ENCODE data around the gene POLE. TPM values are rescaled to one million over a fixed set of nuclear protein-coding genes. Genes with fewer than 3 reads are reported as not detected.

POLE gene
- total RNA-seq, 1 donor from 2014 or later = 32.9 TPM

DNA sequence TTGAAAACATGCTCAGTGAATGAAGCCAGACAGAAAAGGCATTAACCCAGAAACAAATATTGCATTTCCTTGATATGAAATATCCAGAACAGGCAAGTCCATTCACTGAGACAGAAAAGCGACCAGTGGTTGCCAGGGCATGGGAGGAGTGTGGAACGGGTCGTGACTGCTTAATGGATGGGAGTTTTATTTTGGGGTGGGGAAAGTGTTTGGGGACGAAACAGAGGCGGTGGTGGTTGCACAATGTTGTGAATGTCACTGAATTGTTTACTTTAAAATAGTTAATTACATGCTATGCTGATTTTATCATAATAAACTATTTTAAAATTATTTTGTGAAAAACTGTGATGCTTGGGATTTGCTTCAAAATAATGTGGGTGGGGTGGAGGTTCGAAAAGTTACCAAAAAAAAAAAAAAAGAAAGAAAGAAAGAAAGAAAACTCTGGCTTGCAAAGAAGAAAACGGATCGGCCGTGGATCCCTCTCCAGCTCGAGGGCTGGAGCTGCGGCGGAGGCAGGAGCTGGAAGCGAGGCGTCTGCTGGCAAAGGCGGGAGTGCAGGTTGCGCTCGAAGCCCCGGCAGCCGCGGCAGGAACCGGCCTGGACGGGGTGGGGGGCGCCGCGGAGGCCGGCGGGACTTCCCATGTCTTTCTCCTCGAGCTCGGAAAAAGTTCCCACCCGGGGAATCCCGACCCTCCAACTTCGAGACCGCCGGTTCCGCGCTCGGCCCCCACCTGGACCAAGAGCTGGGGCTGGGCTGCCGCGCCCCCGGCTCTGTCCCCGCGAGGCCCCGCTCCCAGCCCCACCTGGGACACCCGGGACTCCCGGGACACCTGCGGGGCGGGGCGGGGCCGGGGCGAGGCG is 69.1 kb downstream of the POLE start:
- Histone ChIP-seq H3K27me3 (ENCODE audit: control insufficient read depth in 3 of 3, insufficient read depth in 3 of 3, low read length in 3 of 3) (peaks cover 45 to 48% (median 47%) of the 10 kb centered on the region in 3 donors), H3K27ac (ENCODE audit: low read depth, low read length) (no peak overlapping the region), H3K4me1 (ENCODE audit: control insufficient read depth in 3 of 3, insufficient read depth in 3 of 3, low read length in 3 of 3) (peaks cover 6 to 9% (median 8%) of the 10 kb centered on the region in 3 donors), H3K9ac (ENCODE audit: low read depth in 1 of 3, low read length in 3 of 3) (no peak overlapping the region), H3K4me3 (ENCODE audit: low read length in 3 of 3) (no peak overlapping the region), H3K9me3 (ENCODE audit: control insufficient read depth in 3 of 3, low read length in 3 of 3) (peaks cover 3 to 13% (median 7%) of the 10 kb centered on the region in 3 donors), H3K36me3 (ENCODE audit: control insufficient read depth in 3 of 3, insufficient read depth in 3 of 3, low read length in 3 of 3) (no peaks in the 10 kb centered on the region)

DNA sequence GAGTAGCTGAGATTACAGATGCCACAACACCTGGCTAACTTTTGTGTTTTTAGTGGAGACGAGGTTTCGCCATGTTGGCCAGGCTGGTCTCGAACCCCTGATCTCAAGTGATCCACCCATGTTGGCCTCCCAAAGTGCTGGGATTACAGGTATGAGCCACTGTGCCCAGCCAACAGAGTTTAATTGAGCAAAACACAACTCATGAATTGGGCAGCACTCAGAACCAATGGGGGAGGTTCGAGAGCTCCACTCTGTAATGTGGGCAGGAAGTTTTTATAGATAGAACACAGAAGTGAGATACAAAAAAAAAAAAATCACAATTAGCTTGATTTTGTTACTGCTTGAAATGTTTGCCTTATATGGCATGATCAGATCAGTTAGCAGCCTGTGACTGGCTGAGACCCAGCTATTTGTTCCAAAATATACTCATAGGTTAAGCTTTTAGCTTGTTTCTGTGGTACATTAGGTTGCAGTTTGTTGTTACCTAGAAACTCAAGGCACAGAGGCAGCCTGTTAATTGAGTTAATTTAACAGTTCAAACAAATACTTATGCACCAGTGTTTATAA is 69.9 kb downstream of the POLE start:
- H3K9ac ChIP-seq (ENCODE audit: low read depth in 1 of 3, low read length in 3 of 3) = no peak overlapping the region
- H3K27me3 ChIP-seq (ENCODE audit: control insufficient read depth in 3 of 3, insufficient read depth in 3 of 3, low read length in 3 of 3) = peaks cover 45 to 48% (median 47%) of the 10 kb centered on the region in 3 donors
- H3K36me3 ChIP-seq (ENCODE audit: control insufficient read depth in 3 of 3, insufficient read depth in 3 of 3, low read length in 3 of 3) = no peaks in the 10 kb centered on the region
- no peak overlapping the region for H3K4me3 ChIP-seq (ENCODE audit: low read length in 3 of 3)
- H3K27ac ChIP-seq (ENCODE audit: low read depth, low read length) = no peak overlapping the region
- H3K9me3 ChIP-seq (ENCODE audit: control insufficient read depth in 3 of 3, low read length in 3 of 3) = peaks cover 3 to 13% (median 7%) of the 10 kb centered on the region in 3 donors
- peaks cover under 1 to 5% (median 2%) of the 10 kb centered on the region in 3 donors for H3K4me1 ChIP-seq (ENCODE audit: control insufficient read depth in 3 of 3, insufficient read depth in 3 of 3, low read length in 3 of 3)

- H3K27me3 ChIP-seq (ENCODE audit: control insufficient read depth in 3 of 3, insufficient read depth in 3 of 3, low read length in 3 of 3) = peaks cover 49 to 52% (median 52%) of the 10 kb centered on the region in 3 donors
- H3K36me3 ChIP-seq (ENCODE audit: control insufficient read depth in 3 of 3, insufficient read depth in 3 of 3, low read length in 3 of 3) = no peaks in the 10 kb centered on the region
- H3K4me1 ChIP-seq (ENCODE audit: control insufficient read depth in 3 of 3, insufficient read depth in 3 of 3, low read length in 3 of 3) = peaks cover 0 to 4% (median 3%) of the 10 kb centered on the region in 3 donors
- H3K9ac ChIP-seq (ENCODE audit: low read depth in 1 of 3, low read length in 3 of 3) = no peak overlapping the region
- peaks cover 8 to 13% (median 13%) of the 10 kb centered on the region in 3 donors for H3K9me3 ChIP-seq (ENCODE audit: control insufficient read depth in 3 of 3, low read length in 3 of 3)
- H3K27ac ChIP-seq (ENCODE audit: low read depth, low read length) = no peak overlapping the region
- no peak overlapping the region for H3K4me3 ChIP-seq (ENCODE audit: low read length in 3 of 3)
Measured at GRCh38 chr12:132615579-132616038, 71.5 kb downstream of the POLE start.

GRCh38 chr12:132614861-132615578 is 72.1 kb downstream of the POLE start:
- H3K27ac ChIP-seq (ENCODE audit: low read depth, low read length) = no peak overlapping the region
- peaks cover 0 to 8% (median 6%) of the 10 kb centered on the region in 3 donors for H3K4me1 ChIP-seq (ENCODE audit: control insufficient read depth in 3 of 3, insufficient read depth in 3 of 3, low read length in 3 of 3)
- peaks cover 8 to 13% (median 13%) of the 10 kb centered on the region in 3 donors for H3K9me3 ChIP-seq (ENCODE audit: control insufficient read depth in 3 of 3, low read length in 3 of 3)
- H3K4me3 ChIP-seq (ENCODE audit: low read length in 3 of 3) = no peak overlapping the region
- peaks cover 50 to 52% (median 52%) of the 10 kb centered on the region in 3 donors for H3K27me3 ChIP-seq (ENCODE audit: control insufficient read depth in 3 of 3, insufficient read depth in 3 of 3, low read length in 3 of 3)
- no peaks in the 10 kb centered on the region for H3K36me3 ChIP-seq (ENCODE audit: control insufficient read depth in 3 of 3, insufficient read depth in 3 of 3, low read length in 3 of 3)
- H3K9ac ChIP-seq (ENCODE audit: low read depth in 1 of 3, low read length in 3 of 3) = no peak overlapping the region

DNA sequence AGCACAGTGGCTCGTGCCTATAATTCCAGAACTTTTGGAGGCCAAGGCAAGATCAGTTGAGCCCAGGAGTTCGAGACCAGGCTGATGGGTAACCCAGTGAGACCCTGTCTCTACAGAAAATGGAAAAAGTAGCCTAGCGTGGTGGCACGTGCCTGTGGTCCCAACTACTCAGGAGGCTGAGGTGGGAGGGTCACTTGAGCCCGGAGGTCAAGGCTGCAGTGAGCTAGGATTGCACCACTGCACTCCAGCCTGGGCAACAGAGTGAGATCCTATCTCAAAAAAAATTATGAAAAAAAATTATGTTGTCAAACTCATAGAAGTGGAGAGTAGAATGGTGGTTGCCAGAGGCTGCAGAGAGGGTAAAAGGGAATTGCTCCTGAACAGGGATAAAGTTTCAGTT is 73.1 kb downstream of the POLE start:
- H3K4me3 ChIP-seq (ENCODE audit: low read length in 3 of 3) = no peak overlapping the region
- peaks cover 54 to 58% (median 57%) of the 10 kb centered on the region in 3 donors for H3K27me3 ChIP-seq (ENCODE audit: control insufficient read depth in 3 of 3, insufficient read depth in 3 of 3, low read length in 3 of 3)
- no peak overlapping the region for H3K9ac ChIP-seq (ENCODE audit: low read depth in 1 of 3, low read length in 3 of 3)
- peaks cover 8 to 13% (median 13%) of the 10 kb centered on the region in 3 donors for H3K9me3 ChIP-seq (ENCODE audit: control insufficient read depth in 3 of 3, low read length in 3 of 3)
- H3K36me3 ChIP-seq (ENCODE audit: control insufficient read depth in 3 of 3, insufficient read depth in 3 of 3, low read length in 3 of 3) = no peaks in the 10 kb centered on the region
- H3K4me1 ChIP-seq (ENCODE audit: control insufficient read depth in 3 of 3, insufficient read depth in 3 of 3, low read length in 3 of 3) = peaks cover 0 to 8% (median 6%) of the 10 kb centered on the region in 3 donors
- H3K27ac ChIP-seq (ENCODE audit: low read depth, low read length) = no peak overlapping the region

DNA sequence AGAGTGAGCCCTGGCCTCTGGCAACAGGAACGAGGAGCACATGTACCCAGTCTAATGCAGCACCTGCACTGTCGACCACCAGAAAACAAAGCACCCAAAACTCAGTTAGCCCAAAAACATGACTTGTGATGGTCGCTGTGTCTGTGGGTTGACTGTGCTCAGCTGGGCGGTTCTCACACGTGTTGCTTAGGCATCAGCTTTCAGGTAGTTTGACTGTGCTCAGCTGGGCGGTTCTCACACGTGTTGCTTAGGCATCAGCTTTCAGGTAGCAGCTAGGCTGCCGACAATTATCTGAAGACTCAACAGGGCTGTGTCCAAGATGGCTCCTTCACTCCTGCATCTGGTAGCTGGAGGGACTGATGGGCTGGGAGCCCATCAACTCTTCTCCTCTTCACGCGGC is 75.5 kb downstream of the POLE start:
- Histone ChIP-seq H3K27ac (ENCODE audit: low read depth, low read length) (no peak overlapping the region), H3K4me3 (ENCODE audit: low read length in 3 of 3) (no peak overlapping the region), H3K27me3 (ENCODE audit: control insufficient read depth in 3 of 3, insufficient read depth in 3 of 3, low read length in 3 of 3) (peaks cover 55 to 62% (median 56%) of the 10 kb centered on the region in 3 donors), H3K36me3 (ENCODE audit: control insufficient read depth in 3 of 3, insufficient read depth in 3 of 3, low read length in 3 of 3) (no peaks in the 10 kb centered on the region), H3K9ac (ENCODE audit: low read depth in 1 of 3, low read length in 3 of 3) (no peak overlapping the region), H3K4me1 (ENCODE audit: control insufficient read depth in 3 of 3, insufficient read depth in 3 of 3, low read length in 3 of 3) (peaks cover 0 to 8% (median 6%) of the 10 kb centered on the region in 3 donors), H3K9me3 (ENCODE audit: control insufficient read depth in 3 of 3, low read length in 3 of 3) (peaks cover 4 to 10% (median 5%) of the 10 kb centered on the region in 3 donors)

DNA sequence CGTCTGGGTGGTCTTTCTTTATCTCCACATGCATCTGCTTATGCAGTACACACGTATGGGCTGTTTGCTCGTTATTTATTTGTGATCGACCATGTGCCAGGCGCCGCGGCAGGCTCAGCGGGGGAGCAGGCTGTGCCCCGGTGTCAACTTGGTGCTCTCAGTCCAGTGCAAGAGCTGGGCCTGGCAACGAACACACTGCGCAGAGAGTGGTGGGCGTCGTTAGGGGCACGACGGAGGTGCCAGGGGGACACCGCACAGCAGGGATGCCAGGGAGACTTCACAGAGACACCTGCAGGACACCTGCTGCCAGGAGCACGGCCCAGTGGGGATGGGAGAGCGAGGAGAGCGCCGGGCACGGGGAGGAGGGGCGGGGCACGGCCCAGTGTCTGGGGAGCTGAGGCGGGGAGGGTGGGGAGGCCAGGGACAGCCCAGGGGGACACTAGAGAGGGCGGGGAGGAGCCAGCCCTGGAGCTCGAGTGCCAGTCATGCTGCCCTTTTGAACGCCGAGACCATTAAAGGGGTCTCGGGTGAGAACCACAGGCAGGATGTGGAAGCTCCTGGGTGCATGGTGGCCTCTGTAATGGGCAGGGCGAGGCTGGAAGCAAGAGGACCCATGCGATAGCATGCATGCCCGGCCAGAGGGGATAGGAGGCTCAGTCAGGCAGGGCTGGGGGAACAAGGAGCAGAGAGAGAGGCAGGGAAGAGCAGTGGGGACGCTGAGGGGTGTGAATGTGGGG is 76.1 kb downstream of the POLE start:
- Histone ChIP-seq H3K36me3 (ENCODE audit: control insufficient read depth in 3 of 3, insufficient read depth in 3 of 3, low read length in 3 of 3) (no peaks in the 10 kb centered on the region), H3K9ac (ENCODE audit: low read depth in 1 of 3, low read length in 3 of 3) (no peak overlapping the region), H3K4me1 (ENCODE audit: control insufficient read depth in 3 of 3, insufficient read depth in 3 of 3, low read length in 3 of 3) (peaks cover 0 to 8% (median 6%) of the 10 kb centered on the region in 3 donors), H3K27ac (ENCODE audit: low read depth, low read length) (no peak overlapping the region), H3K4me3 (ENCODE audit: low read length in 3 of 3) (no peak overlapping the region), H3K9me3 (ENCODE audit: control insufficient read depth in 3 of 3, low read length in 3 of 3) (peaks cover 3 to 10% (median 5%) of the 10 kb centered on the region in 3 donors), H3K27me3 (ENCODE audit: control insufficient read depth in 3 of 3, insufficient read depth in 3 of 3, low read length in 3 of 3) (peaks cover 55 to 63% (median 55%) of the 10 kb centered on the region in 3 donors)

- Histone ChIP-seq H3K36me3 (ENCODE audit: control insufficient read depth in 3 of 3, insufficient read depth in 3 of 3, low read length in 3 of 3) (no peaks in the 10 kb centered on the region), H3K27me3 (ENCODE audit: control insufficient read depth in 3 of 3, insufficient read depth in 3 of 3, low read length in 3 of 3) (peaks cover 51 to 61% (median 54%) of the 10 kb centered on the region in 3 donors), H3K4me3 (ENCODE audit: low read length in 3 of 3) (no peak within 1 kb of the TSS), H3K9me3 (ENCODE audit: control insufficient read depth in 3 of 3, low read length in 3 of 3) (peaks cover 1 to 8% (median 5%) of the 10 kb centered on the region in 3 donors), H3K27ac (ENCODE audit: low read depth, low read length) (no peak within 1 kb of the TSS), H3K9ac (ENCODE audit: low read depth in 1 of 3, low read length in 3 of 3) (peak within 1 kb of the TSS in 1 of 3 donors; percentile 25), H3K4me1 (ENCODE audit: control insufficient read depth in 3 of 3, insufficient read depth in 3 of 3, low read length in 3 of 3) (peaks cover 0 to 7% (median 6%) of the 10 kb centered on the region in 3 donors)
Measured at GRCh38 chr12:132610051-132610759, 76.9 kb downstream of the POLE start, which contains the start of gene LRCOL1. TSS of gene LRCOL1 (minus strand) at chr12:132610582. CDS start at chr12:132606251, 4,331 bp downstream.

Data from skeletal muscle tissue (tissue), 4 donors.